Suprapubic skin (tissue), 4 donors: ENCODE data around the gene OSBPL7.

Experiments used
- POLR2A ChIP-seq, 2 donors: fragments of 450-650 bp; IDR thresholded peaks; one replicate each; pipeline ENCODE4 v1.6.1; 2017; ENCODE audit warnings: antibody characterized with exemption in 2 of 2, mild to moderate bottlenecking in 2 of 2, moderate library complexity in 2 of 2
- POLR2AphosphoS5 ChIP-seq, 3 donors: sonication (generic); formaldehyde crosslinking; IDR thresholded peaks; one replicate each; pipeline ENCODE4 v1.6.1; 2017; ENCODE audit warnings: antibody characterized with exemption in 3 of 3
- TF ChIP-seq, protein P1 (sequence below), 2 donors: fragments of 200-600 bp in 1 of 2; fragments of 450-650 bp in 1 of 2; sonication (generic) in 1 of 2; IDR thresholded peaks; one replicate each; pipeline ENCODE4 v1.5.1; 2016 to 2019; ENCODE audit warnings: antibody characterized with exemption in 2 of 2, mild to moderate bottlenecking in 1 of 2, moderate library complexity in 1 of 2

DNA sequence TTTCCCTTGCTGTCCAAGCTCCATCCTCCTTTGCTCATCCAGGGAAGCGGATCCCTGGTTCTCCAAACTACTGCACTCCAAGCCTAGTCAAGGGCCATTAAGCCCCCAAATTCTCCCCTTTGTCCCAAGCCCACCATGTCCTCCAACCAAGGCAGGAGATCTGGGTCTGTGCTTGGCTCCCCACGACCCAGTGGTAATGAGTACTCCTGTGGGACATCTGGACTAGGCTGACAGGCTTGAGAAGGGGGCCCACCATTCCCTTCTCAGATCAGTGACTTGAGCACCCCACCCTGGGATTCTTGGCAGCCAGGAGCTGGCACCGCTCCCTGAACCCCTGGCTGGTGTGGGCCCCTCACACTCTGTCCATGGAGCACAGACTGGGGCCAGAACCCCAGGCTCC lies 17.1 kb downstream of the OSBPL7 start:
- TF ChIP-seq, protein P1, sequence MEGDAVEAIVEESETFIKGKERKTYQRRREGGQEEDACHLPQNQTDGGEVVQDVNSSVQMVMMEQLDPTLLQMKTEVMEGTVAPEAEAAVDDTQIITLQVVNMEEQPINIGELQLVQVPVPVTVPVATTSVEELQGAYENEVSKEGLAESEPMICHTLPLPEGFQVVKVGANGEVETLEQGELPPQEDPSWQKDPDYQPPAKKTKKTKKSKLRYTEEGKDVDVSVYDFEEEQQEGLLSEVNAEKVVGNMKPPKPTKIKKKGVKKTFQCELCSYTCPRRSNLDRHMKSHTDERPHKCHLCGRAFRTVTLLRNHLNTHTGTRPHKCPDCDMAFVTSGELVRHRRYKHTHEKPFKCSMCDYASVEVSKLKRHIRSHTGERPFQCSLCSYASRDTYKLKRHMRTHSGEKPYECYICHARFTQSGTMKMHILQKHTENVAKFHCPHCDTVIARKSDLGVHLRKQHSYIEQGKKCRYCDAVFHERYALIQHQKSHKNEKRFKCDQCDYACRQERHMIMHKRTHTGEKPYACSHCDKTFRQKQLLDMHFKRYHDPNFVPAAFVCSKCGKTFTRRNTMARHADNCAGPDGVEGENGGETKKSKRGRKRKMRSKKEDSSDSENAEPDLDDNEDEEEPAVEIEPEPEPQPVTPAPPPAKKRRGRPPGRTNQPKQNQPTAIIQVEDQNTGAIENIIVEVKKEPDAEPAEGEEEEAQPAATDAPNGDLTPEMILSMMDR (IDR thresholded peaks at IDR 0.05), result no peak
- TF ChIP-seq POLR2A (IDR thresholded peaks at IDR 0.05) (no peak), POLR2AphosphoS5 (IDR thresholded peaks at IDR 0.05) (no peak)
